DMS53 (cell line): ENCODE results near the gene SIM1.

Experiments used
- DNase-seq: peaks from one replicate; lab custom pipeline; 2025; lab: John Stamatoyannopoulos, UW

SIM1 gene, protein sequence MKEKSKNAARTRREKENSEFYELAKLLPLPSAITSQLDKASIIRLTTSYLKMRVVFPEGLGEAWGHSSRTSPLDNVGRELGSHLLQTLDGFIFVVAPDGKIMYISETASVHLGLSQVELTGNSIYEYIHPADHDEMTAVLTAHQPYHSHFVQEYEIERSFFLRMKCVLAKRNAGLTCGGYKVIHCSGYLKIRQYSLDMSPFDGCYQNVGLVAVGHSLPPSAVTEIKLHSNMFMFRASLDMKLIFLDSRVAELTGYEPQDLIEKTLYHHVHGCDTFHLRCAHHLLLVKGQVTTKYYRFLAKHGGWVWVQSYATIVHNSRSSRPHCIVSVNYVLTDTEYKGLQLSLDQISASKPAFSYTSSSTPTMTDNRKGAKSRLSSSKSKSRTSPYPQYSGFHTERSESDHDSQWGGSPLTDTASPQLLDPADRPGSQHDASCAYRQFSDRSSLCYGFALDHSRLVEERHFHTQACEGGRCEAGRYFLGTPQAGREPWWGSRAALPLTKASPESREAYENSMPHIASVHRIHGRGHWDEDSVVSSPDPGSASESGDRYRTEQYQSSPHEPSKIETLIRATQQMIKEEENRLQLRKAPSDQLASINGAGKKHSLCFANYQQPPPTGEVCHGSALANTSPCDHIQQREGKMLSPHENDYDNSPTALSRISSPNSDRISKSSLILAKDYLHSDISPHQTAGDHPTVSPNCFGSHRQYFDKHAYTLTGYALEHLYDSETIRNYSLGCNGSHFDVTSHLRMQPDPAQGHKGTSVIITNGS

DNA sequence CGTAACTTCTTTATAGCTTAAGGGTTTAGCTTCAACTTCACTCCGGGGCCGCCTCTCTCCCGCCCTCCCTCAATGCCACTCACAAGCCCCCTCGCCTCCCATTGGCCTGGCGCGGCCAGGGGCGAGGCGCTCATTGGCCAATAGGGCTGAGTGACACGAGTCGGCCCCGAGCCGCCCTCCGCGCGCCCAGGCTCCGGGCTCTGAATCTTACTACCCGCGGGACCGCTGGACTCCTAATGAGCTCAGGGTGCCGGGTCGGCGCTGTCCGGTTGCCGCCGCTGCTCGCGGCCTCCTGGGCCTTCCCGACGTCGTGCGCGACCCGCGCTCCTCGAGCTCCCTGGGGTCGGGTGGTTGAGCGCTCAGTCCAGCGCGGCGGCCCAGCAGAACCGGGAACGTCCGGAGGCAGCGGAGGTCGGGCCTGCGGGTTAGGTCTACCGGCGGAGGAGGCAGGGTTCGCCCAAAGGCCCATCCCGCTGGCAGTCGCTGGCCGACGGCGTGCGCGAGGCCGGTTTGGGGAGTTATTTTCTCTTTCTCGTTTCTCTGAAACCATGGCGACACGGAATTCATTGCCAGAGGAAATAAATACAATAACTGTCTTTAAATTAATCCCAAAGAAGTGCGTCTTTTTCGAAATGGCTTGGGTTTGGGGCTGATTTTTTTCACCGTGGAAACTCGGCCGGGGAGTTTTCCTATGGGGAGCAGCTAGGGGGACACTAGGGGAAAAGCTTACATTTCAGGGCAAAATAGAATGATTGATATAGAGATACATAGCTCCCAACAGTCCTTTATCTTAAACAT is at the start of gene SIM1:
TSS of gene SIM1 (minus strand) at position 19 of the 798 bp plus-strand sequence. CDS start 1,453 bp downstream, outside the sequence.
- no peak for DNase-seq

DNA sequence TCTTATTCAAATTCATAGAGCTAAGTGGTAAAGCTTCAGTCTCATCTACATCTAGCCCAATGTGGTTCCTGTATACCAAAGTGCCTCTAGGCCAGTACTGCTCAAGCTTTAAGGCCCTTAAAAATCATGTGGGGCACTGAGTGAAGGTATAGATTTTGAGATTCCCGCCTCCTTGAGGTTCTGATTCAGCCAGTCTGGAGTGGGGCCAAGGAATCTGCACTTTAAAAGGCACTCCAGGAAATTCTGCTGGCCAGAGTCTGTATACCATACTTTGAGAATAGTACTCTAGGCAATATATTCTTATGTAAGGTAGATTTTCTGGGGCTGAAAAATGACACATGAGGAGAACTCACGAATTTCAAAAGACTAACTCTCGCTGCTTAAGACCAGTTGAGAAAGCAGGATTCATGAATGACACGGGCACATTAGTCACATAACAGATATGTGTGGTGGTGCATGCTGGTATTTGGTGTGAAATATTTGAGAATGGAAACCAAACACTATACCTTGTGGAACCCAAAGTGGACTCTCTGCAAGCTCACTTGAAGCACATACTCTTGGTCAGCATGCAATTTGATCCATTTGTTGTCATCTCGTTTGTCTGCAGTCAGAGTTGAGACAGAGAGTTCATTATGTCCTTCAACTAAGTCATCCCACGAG is 47.6 kb upstream of the SIM1 start:
- no peak for DNase-seq

DNA sequence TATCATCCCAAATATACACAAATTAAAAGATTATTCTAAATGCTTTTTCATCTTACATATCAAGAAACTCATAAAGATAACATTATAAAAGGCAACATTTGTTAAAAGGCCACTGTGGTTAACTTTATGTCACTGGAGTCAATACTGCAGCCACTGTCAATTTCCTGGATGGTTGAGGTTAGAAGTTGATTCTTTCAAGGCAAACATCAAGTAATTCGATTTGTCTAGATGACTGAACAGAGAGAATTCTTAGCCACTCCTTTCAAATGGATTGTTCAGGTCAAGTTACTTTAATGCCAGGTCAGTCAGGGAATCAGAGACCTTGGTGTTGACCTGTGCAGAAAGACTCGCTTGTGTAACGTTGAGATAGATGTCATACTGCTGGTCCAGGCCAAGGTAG is 44.4 kb upstream of the SIM1 start:
- DNase-seq, result no peak

DNA sequence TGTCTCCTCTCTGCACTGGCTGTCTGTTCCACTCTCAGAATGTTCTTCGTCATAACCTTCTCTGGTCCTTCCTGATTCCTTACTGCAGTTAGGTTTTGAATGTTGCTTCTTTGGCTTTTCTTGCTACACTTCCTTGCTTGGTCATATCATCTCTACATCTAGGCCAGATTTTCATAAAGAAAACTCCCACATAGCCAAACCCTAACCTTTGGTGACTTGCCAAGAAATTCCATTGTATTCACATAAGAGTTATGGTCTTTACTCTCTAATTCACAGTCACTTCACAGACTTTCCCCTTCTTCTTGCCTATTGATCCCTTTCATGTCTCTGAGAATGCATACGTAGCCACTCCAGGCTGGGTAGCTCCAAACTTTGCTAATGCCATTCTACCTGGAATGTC is 41.9 kb upstream of the SIM1 start:
- no peak for DNase-seq

DNA sequence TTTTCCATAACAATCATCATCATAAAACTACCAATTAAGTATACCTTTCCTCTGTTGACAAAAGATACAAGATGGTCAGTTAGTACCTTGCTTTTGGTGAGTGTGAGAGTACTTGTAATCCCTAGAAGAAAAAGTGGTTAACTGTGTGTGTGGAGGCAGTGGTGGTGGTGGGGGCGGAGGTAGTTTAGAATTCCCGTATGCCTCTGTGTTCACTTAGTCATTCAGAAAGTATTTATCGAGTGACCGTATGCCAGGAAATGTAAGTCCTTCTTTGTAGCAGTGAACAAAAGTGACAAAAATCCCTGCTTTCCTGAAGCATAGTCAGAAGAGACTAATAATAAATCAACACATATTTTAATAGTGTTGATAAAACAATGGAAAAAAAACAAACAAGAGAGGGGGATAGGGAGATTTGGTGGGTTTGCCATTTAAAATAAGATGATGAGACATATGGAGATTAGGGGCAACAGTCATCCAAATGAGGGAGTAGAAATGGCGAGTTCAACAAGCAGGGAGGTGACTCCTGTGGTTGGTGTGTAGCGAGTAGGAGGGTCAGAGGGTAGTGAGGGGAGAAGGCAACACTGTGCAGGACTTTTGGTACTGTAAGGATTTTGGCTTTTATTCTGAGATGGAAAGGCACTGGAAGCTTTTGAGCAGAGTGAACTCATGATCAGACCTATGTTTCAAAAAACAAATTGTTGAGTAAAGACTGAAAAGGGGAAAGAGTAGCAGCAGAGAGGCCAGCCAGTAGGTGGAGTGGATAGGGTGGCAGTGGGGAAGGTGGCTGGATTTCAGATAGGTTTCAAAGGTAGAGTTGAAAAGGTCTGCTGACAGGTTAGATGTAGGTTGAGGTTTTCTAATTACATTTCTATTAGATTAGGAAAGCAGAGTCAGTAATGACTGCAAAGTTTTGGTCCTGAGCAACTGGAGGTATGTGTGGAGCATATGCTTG is 40.3 kb upstream of the SIM1 start:
- no peak for DNase-seq

DNA sequence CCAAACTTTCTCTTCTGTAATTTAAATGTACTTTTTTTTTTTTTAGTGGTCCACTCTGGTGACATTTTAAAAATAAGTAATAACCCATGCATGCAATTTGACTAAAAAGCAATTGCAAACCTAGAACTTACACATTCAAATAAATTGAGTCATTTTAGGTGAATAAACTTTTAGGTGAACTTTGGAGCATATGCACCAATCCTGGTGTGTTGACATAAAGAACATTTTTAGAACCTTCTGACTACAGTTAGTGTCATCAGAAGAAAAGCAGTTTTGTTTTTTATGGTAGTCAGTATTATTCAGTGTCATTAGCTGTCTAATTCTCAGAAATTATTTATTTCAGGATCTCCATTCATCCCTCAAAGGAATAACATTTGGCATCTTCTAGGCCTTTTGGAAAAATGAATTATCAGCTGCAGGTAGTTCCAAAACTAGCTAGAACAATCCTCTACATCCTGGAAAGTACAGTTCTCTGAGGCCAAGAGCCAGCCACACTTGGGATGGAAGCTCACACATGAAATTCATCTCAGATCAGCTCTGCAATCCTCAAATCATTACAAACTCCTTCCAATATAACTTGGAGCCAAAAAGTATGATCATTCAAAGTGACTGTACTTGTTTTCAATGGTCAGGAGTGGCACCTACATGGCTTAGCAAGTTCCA is 38.5 kb upstream of the SIM1 start:
- DNase-seq, result no peak

DNA sequence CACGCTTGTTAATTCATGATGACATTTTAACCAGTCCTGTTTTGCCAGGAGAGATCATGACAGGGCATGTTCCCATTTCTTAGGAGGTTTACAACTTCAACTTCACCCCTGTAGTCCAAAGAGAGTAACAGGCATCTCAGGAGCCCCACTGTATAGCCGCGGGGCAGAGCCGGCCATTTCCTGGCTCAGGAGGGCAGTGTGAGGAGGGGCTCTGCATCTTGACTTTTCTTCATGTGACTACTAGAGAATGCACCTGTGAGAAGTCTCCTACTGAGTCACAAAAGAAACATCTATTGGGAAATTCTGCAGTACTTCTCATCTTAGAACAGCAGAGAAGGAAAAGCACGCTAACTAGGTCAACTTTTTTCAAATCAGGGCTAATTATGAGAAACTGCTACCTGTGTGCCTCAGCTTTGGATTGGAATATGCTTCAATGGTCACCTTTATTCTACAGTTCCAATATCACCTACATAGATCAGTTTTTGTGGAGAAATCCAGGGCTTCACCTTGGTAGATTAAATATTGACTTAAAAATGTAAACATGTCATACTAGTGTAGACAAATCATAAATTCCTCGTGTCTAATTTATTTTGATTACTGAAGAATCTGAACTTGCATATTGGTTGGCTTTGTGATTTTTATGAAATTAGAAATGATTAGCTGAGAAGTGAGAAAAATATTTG is 28.6 kb upstream of the SIM1 start:
- peak; percentile 15 for DNase-seq

DNA sequence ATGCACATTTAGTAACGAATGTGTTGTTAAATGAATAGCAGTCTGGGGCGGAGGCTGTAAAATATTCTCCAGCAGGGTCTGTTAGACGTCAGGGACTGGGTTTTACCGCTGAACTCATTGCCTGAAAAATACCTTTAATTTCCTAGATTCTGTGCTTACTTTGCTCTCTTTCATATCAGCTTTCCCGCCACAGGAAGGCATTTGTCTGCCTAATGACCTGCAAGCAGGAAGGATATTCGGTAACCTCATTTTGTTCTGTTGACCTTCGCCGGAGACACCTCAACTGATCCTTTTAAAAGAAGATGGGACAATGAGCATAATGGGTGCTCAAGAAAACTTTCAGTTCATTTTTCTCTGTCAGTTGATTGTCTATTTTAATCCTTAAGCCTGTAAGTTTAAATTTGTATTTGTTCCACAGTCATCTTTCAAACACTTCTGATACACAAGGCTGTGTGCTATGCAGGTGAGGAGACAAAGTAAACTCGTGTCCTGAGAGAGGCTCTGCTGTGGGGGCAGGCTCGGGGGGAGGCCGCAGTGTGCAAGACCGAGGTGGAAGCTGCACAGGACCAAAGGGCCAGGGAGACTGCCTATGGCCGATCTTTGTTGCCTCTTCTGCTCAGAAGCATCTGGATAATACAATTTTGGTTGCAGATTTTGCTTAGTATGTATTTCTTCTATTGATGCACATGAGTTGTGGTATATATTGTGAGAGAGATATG is 27.4 kb upstream of the SIM1 start:
- no peak for DNase-seq

DNA sequence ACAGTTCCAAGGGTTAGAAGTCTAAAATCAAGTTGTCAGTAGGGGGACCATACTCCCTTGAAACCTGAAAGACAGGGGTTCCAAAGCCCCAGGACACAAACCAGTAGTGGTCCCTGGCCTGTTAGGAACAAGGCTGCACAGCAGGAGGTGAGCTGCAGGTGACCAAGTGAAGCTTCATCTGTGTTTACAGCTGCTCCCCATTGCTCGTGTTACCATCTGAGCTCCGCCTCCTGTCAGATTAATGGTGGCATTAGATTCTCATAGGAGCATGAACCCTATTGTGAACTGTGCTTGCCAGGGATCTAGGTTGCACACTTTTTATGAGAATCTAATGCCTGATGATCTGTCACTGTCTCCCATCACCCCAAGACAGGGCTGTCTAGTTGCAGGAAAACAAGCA is 25.3 kb upstream of the SIM1 start:
- DNase-seq, result no peak

DNA sequence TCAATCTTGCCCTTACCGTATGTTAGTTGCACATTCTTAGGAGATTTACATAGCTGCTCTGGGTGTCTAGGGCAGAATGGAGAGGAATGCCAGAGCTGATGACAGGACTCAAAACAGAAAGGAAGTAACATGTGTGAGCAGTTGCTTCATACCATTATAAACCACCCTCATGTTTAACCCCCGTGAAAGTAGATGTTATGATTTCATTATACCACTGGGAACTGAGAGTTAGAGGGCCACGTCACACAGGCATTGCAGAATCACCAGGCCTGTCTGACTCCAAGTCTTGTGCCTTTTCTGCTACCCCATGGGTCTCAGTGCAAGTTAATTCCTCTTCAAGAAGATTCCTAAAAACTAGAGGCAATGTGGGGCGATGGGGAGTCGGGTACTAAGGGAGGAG is 23.5 kb upstream of the SIM1 start:
- DNase-seq, result no peak

DNA sequence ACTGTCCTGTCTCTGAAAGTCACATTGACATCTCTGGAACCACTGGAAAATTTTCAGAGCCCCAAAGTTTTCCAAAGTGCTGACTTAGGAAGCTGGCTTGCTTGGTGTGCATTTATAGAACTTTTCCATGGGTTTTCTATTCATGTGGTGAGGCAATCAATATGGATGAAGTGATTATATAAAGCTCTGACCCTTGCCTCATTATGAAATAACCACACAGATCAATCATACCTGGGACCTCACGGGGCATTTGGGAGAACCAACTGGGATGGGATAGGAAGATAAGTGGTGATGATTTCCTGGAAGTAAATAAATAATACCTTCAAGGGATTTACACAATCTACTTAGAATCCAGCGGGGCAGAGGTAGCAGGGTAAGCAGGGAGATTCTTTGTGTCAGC is 22.9 kb upstream of the SIM1 start:
- DNase-seq, result no peak

DNA sequence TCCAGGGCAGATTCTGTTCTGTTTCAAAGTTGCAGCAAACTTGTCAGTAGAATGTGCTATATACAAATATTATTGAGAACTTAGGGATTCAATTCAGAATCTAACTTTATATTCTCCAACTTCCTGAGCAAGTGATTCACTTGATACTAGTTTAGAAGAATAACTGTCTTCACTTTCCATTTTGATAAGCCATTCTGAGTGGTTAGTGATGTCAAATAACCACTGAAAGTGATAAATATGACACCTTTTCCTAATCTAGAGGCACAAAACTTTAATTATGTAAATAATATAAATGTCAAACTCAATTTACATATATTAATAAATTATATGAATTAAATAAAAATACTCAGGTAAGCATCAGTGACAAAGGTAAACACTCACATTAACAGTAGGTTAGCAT is 20.5 kb upstream of the SIM1 start:
- no peak for DNase-seq

DNA sequence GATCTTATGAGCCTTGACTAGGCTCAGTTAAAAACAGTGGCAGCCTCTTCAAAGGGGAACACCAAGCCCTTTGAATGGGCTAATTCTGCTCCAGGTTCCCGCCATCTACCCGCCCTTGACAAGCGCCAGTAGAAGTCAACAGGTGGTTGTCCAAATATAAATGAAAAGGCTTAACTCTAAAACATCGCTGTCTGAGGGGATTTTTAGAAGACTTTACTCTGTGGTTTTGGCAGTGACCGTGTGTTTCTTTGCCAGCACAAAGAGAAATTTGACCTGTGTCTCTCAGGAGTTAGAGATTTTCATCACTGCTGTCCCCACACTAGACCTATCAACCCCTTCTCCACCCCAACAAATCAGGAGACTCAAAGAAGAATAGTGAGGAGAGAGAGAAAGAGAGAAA is 19.8 kb upstream of the SIM1 start:
- DNase-seq, result no peak

DNA sequence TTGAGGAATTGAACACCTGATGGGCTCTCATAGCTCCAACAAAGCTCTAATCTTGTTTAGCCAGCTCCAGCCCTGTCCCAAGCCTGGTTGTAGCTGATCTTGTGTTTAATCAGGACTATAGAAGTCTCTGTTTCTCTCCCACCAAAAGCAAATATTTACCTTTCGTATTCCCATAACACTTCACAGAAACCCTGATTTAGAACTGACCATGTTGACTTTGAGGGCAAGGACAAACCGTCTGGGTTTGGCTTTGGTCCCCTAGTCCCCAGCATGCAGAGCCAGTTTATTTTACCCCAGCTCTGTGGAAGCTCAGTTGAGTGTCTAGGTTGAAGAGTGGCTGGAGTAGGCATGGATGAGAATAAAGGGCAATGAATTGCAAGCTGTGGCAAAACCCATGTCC is 18.0 kb upstream of the SIM1 start:
- peak; percentile 74 for DNase-seq

DNA sequence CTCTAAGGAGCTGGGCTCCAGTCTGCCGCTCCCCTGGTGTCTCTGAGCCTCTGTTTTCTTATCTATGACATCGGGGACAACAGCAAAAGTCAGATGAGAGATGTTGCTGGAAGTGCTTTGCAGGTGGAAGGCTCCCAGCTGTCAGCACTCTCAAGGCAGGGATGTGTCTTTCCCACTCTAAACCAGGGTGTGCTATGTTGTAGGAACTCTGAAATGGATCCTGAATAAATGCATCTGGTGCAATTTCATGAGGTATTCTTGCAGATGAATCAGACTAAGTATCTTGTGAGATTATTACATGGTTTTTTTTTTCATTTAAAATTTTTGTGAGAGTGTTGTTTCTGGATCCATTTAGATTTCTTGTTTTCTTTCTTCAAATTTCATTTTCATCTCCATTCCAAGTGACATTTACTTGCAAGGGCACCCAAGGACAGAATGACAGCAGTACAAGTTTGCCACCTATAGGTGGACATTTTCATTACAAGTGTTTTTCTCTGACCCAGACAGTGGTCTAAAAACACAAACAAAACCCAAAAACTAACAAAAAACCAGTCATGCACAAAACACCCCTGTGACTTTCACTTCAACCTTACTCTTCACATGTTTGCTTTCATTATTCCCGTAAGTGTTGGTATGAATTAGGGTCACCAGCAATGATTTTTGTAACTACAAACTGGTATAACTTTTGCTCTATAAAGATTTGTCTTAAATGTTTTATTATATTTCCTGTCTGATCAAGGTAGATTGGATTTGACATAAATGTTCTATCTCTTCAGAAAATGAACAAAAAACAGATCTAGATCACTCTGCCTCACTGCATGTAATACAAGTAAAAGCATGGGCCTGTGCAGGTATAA is 14.7 kb upstream of the SIM1 start:
- DNase-seq, result peak; percentile 50

DNA sequence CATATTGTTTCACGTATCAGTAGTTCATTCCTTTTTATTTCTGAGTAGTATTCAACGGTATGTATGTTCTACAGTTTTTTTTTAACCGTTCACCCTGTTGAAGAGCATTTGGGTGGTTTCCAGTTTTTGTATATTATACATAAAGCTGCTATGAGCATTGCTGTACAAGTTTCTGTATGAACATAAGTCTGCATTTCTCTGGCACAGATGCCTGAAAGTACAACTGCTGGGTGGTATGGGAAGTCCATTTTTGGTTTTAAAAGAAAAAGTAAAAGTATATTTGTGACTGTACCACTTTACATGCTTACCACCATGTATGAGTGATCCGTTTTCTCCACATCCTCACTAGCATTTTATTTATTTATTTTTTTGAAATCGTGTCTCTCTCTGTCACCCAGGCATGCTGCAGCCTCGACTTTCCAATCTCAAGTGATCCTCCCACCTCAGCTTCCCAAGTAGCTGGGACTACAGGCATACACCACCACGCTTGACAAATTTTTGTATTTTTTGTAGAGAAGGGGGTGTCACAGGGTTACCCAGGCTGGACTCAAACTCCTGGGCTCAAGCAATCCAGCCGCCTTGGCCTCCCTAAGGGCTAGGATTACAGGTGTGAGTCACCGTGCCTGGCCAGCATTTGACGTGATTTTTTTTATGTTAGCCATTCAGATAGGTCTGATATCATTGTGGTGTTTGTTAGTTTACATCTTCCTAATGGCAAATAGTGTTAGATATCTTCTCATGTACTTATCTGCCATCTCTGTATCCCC is 11.0 kb upstream of the SIM1 start:
- DNase-seq, result peak; percentile 27

DNA sequence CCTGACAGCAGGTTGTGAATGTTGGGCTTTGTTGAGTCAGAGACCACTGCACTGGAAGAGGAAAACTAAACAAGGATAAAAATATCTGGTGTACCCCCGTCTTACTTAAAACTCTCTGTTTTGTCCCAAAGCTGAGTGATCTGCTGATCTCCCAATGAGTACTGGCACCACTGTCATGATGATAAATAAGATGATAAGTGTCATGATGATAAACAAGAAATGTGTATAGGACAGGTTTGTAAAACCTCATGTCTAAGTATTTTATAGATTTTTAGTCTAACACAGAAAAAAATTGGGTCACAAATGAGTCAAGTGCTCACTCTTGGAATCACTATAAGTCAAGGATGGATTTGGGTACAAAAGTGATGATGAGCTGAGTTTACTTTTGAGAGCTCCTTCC is 8.5 kb upstream of the SIM1 start:
- no peak for DNase-seq
